Bronchial epithelial cell (primary cell): ENCODE data around the gene KAZN. TPM values are rescaled to one million over a fixed set of nuclear protein-coding genes. Genes with fewer than 3 reads are reported as not detected.

Experiments used
- DNase-seq: peaks from one replicate; pipeline ENCODE4 v3.0.0-alpha.2; 2010; ENCODE audit warnings: low read depth
- FAIRE-seq: peaks from 2 replicates; lab custom pipeline; 2011; peaks lifted over from hg19 to GRCh38; lab: Jason Lieb, UNC
- H3K27me3 ChIP-seq: 2 replicates; pipeline ENCODE4 v1.5.1; 2011; ENCODE audit warnings: low read length; ENCODE audit not compliant: control insufficient read depth, insufficient read depth
- H3K36me3 ChIP-seq: 2 replicates; pipeline ENCODE4 v1.5.1; 2011; ENCODE audit warnings: low read length; ENCODE audit not compliant: control insufficient read depth, insufficient read depth
- H3K4me3 ChIP-seq: 2 replicates; pipeline ENCODE4 v1.5.1; 2011; ENCODE audit warnings: mild to moderate bottlenecking, low read depth, low read length, control low read depth
- CTCF ChIP-seq: IDR thresholded peaks from 2 replicates; pipeline ENCODE4 v1.5.1; 2011; ENCODE audit warnings: mild to moderate bottlenecking, moderate library complexity, low read length, control low read depth, inconsistent platforms; ENCODE audit not compliant: insufficient read depth, severe bottlenecking
- total RNA-seq: library from RNA; depleted of rRNA; stranded (reverse); fragments of >200 nt; gene quantifications from 2 replicates; pipeline ENCODE4 v1.2.1, GENCODE V29; 2014

KAZN gene
- total RNA-seq, 1 donor from 2014 or later: 4.7 TPM

- DNase-seq (no peak), FAIRE-seq (no peak)
- H3K4me3 ChIP-seq: no peak overlapping the region
- no peaks in the 10 kb centered on the region for H3K27me3 ChIP-seq
- no peak for TF ChIP-seq CTCF
- H3K36me3 ChIP-seq: no peaks in the 10 kb centered on the region
These were observed 348.9 kb downstream of the KAZN start for GRCh38 chr1:14947421-14947820.

GRCh38 chr1:14948112-14948652 lies 349.7 kb downstream of the KAZN start:
- no peaks in the 10 kb centered on the region for H3K36me3 ChIP-seq
- no peak for FAIRE-seq
- no peaks in the 10 kb centered on the region for H3K27me3 ChIP-seq

GRCh38 chr1:14949270-14949835 lies 350.9 kb downstream of the KAZN start:
- no peaks in the 10 kb centered on the region for H3K36me3 ChIP-seq
- FAIRE-seq (no peak), DNase-seq (no peak)
- H3K27me3 ChIP-seq: no peaks in the 10 kb centered on the region
- no peak for TF ChIP-seq CTCF
- H3K4me3 ChIP-seq: no peak overlapping the region

More at GRCh38 chr1:14948112-14948652, 349.7 kb downstream of the KAZN start:
- TF ChIP-seq CTCF: no peak
- DNase-seq: no peak
- H3K4me3 ChIP-seq: no peak overlapping the region

GRCh38 chr1:14949836-14950713 lies 351.6 kb downstream of the KAZN start:
- FAIRE-seq: no peak

DNA sequence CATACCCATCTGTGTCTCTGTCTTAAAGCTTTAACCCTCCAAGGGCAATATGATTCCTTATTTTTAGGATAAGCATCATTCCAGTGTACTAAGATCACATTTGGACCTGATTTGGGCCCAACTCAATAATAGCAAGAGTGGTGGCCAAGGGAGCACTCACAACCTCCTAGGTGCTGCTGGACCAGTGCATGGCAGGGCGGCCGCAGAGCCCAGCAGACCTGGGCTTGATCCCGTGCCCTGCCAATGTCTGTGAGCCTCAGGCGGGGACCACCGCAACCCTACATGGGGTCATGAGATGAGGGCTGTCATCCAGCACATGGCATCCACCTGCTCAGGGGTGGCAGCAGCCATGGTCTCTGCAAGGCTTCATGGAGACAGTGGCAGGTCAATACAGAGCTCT lies 353.3 kb downstream of the KAZN start:
- Histone ChIP-seq H3K36me3 (no peaks in the 10 kb centered on the region), H3K27me3 (no peaks in the 10 kb centered on the region), H3K4me3 (no peak overlapping the region)
- no peak for DNase-seq
- FAIRE-seq: no peak
- no peak for TF ChIP-seq CTCF

More at GRCh38 chr1:14949836-14950713, 351.6 kb downstream of the KAZN start:
- no peaks in the 10 kb centered on the region for H3K27me3 ChIP-seq
- TF ChIP-seq CTCF: no peak
- no peaks in the 10 kb centered on the region for H3K36me3 ChIP-seq
- H3K4me3 ChIP-seq: no peak overlapping the region
- no peak for DNase-seq
